Right lobe of liver (tissue), 4 donors: ENCODE data around the gene STH.

Experiments
- CTCF ChIP-seq, 4 donors: fragments of 200-600 bp in 3 of 4; fragments of 450-650 bp in 1 of 4; IDR thresholded peaks; one replicate each; pipeline versions ENCODE4 v1.5.1 to v1.8.0; 2016 to 2022; ENCODE audit warnings: antibody characterized with exemption in 4 of 4, mild to moderate bottlenecking in 2 of 4
- POLR2A ChIP-seq: fragments of 450-650 bp; IDR thresholded peaks from one replicate; pipeline ENCODE4 v1.6.1; 2017; ENCODE audit warnings: antibody characterized with exemption, mild to moderate bottlenecking
- donor health status: DM: no; HTN: no; CAD: no.
- donor health status: DM: no; HTN: no; CAD: no.
- donor health status: DM: no; HTN: yes; CAD: no.

DNA sequence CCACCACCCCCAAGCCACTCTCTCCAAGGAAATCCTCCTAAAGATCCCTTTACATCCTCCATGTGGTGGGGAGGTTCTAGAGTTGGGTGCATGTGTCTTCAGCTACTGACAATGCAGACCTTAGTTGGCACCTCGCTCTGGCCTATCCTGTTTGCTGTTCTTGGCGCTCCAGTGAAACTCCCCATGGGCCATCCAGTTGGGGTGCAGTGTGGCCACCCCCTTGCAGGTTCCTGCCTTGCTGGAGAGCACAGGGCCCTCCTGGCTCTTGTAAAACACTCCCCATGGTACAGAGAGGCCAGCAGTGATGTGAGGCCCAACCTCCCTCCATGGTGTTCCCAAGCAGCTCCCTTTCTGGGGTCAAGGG lies 22.7 kb upstream of the STH start:
- no peak for TF ChIP-seq POLR2A
- no peak for TF ChIP-seq CTCF (IDR thresholded peaks at IDR 0.05)
